ENCODE data around the gene RNF114. TPM values are rescaled to one million over a fixed set of nuclear protein-coding genes. Genes with fewer than 3 reads are reported as not detected.

RNF114 gene
- total and polyA plus RNA-seq, 2 experiments from 2014 or later: 65.8 to 93.7 TPM

DNA sequence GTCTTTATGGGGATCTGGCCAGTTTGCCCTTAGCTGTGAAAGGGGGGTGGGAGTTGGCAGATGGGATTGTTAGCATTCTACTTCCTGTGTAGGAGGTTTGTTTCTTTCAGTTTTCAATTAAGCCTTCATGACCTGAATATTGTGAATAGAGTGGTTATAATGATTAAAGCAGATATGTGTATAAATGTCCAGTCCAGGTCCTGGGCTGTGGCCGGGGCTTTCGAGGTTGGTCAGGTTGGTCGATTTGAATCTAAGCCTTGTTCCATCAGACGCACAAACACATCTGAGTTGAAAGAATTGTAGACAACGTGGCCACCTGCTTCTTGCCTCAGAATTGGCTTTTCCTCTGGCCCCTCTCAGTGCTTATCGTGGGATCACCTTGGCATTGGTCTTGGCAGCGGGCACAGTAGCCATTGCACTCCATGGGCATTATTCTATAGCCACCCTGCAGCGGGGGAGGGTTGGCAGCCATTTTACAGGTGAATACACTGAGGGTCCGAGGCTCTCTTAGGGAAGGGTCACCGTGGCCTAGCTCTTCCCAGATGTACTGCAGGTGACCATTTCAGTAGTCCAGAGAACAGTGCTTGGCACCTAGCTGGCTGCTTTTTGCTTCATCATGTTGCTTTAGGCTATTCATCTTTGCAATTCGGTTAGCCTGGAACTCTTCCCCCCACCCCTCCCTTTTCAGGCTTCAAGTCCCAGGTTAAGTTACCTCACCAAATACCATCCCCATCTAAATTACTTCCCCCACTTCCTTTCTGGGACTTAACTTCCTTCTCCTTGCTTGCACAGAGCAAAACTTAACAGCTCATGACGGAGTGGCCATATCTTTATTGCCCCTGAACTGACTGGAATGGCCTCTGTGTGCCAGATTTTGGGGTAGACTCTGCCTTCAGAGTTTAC is 1.1 kb downstream of the RNF114 start:
- no peaks in the 10 kb centered on the region for H3K36me3 ChIP-seq (replicated peaks; ENCODE audit: insufficient read depth, low read depth)
- H3K4me2 ChIP-seq: peak overlapping the region; percentile 82
- no peaks in the 10 kb centered on the region for H3K9me2 ChIP-seq (replicated peaks; ENCODE audit: insufficient read depth)
- H3K4me1 ChIP-seq (ENCODE audit: insufficient read depth): peaks cover 16% of the 10 kb centered on the region
- TF ChIP-seq CTCF (IDR thresholded peaks at IDR 0.05; ENCODE audit: poor library complexity): no peak
- TF ChIP-seq EZH2phosphoT487 (IDR thresholded peaks at IDR 0.05; ENCODE audit: low read depth, severe bottlenecking, unreplicated experiment): no peak
- no peak for TF ChIP-seq EZH2 (IDR thresholded peaks at IDR 0.05; ENCODE audit: borderline replicate concordance)
- WGBS (ENCODE audit: low lambda C conversion rate, missing lambda C conversion rate): 12% methylated on average over 12 of the region's 12 CpGs
- no peaks in the 10 kb centered on the region for H3K9me3 ChIP-seq (ENCODE audit: low read depth)
- peak overlapping the region; percentile 92 for H3K27ac ChIP-seq
- peaks cover 49% of the 10 kb centered on the region for H4K20me1 ChIP-seq (ENCODE audit: insufficient read depth, poor library complexity, severe bottlenecking)
- peaks cover 59% of the 10 kb centered on the region for H3K79me2 ChIP-seq
- peak; percentile 27 for DNase-seq (ENCODE audit: low spot score)
- no peaks in the 10 kb centered on the region for H3K27me3 ChIP-seq
- H2AFZ ChIP-seq: peak overlapping the region; percentile 44
- H3K4me3 ChIP-seq: peak overlapping the region; percentile 85

- Histone ChIP-seq H3K27me3 (no peaks in the 10 kb centered on the region), H3K4me1 (ENCODE audit: insufficient read depth) (peaks cover 16% of the 10 kb centered on the region), H3K27ac (peak overlapping the region; percentile 92), H3K36me3 (replicated peaks; ENCODE audit: insufficient read depth, low read depth) (no peaks in the 10 kb centered on the region), H4K20me1 (ENCODE audit: insufficient read depth, poor library complexity, severe bottlenecking) (peaks cover 60% of the 10 kb centered on the region), H3K9me2 (replicated peaks; ENCODE audit: insufficient read depth) (no peaks in the 10 kb centered on the region), H2AFZ (no peak overlapping the region), H3K4me2 (peak overlapping the region; percentile 82), H3K79me2 (peaks cover 71% of the 10 kb centered on the region), H3K4me3 (peak overlapping the region; percentile 85), H3K9me3 (ENCODE audit: low read depth) (no peaks in the 10 kb centered on the region)
- DNase-seq (ENCODE audit: low spot score): peak; percentile 56
- 66% methylated on average over 12 of the region's 12 CpGs for WGBS (ENCODE audit: low lambda C conversion rate, missing lambda C conversion rate)
- TF ChIP-seq CTCF (IDR thresholded peaks at IDR 0.05; ENCODE audit: poor library complexity) (no peak), EZH2phosphoT487 (IDR thresholded peaks at IDR 0.05; ENCODE audit: low read depth, severe bottlenecking, unreplicated experiment) (no peak)
Observed at GRCh38 chr20:49938173-49939163, 2.3 kb downstream of the RNF114 start.

- 98% methylated on average over 15 of the region's 15 CpGs for WGBS (ENCODE audit: low lambda C conversion rate, missing lambda C conversion rate)
- no peaks in the 10 kb centered on the region for H3K36me3 ChIP-seq (replicated peaks; ENCODE audit: insufficient read depth, low read depth)
Observed at GRCh38 chr20:49941456-49941855, 5.3 kb downstream of the RNF114 start.

More at GRCh38 chr20:49941456-49941855, 5.3 kb downstream of the RNF114 start:
- TF ChIP-seq EZH2phosphoT487 (IDR thresholded peaks at IDR 0.05; ENCODE audit: low read depth, severe bottlenecking, unreplicated experiment) (no peak), CTCF (IDR thresholded peaks at IDR 0.05; ENCODE audit: poor library complexity) (no peak), EZH2 (IDR thresholded peaks at IDR 0.05; ENCODE audit: borderline replicate concordance) (no peak)
- H4K20me1 ChIP-seq (ENCODE audit: insufficient read depth, poor library complexity, severe bottlenecking): peaks cover 73% of the 10 kb centered on the region
- no peak overlapping the region for H3K4me3 ChIP-seq
- DNase-seq (ENCODE audit: low spot score): no peak
- no peak overlapping the region for H2AFZ ChIP-seq
- no peak overlapping the region for H3K27ac ChIP-seq
- H3K27me3 ChIP-seq: no peaks in the 10 kb centered on the region
- H3K9me2 ChIP-seq (replicated peaks; ENCODE audit: insufficient read depth): no peaks in the 10 kb centered on the region
- no peak overlapping the region for H3K4me2 ChIP-seq
- H3K9me3 ChIP-seq (ENCODE audit: low read depth): no peaks in the 10 kb centered on the region
- H3K79me2 ChIP-seq: peaks cover 90% of the 10 kb centered on the region
- H3K4me1 ChIP-seq (ENCODE audit: insufficient read depth): peaks cover 16% of the 10 kb centered on the region
